GM23338 (cell line): Measurements from ENCODE around the gene VSTM2A.

Experiments used
- CREB1 ChIP-seq: fragments of 250-450 bp; sonication (Bioruptor Pico); IDR thresholded peaks from 2 replicates; pipeline ENCODE4 v1.5.0; 2020; ENCODE audit warnings: low read depth, mild to moderate bottlenecking, moderate library complexity
- CTCF ChIP-seq, 2 experiments: fragments of 200-600 bp in 1 of 2; sonication (generic) in 1 of 2; conservative IDR thresholded peaks; 2 replicates each; pipeline versions ENCODE4 v1.5.1 to v1.6.1; 2016 to 2017; ENCODE audit warnings: antibody characterized with exemption in 2 of 2, low read depth in 2 of 2, mild to moderate bottlenecking in 2 of 2, moderate library complexity in 1 of 2
- ETS1 ChIP-seq: IDR thresholded peaks from 2 replicates; pipeline ENCODE4 v1.6.1; 2016; ENCODE audit warnings: antibody characterized with exemption
- EZH2 ChIP-seq: fragments of 200-600 bp; sonication (generic); IDR thresholded peaks from one replicate; pipeline ENCODE4 v1.8.0; 2017; ENCODE audit warnings: antibody characterized with exemption, mild to moderate bottlenecking, low read depth; ENCODE audit not compliant: unreplicated experiment
- EZH2phosphoT487 ChIP-seq: fragments of 200-600 bp; sonication (generic); IDR thresholded peaks from one replicate; pipeline ENCODE4 v1.8.1; 2018; ENCODE audit warnings: antibody characterized with exemption; ENCODE audit not compliant: unreplicated experiment
- JUNB ChIP-seq: IDR thresholded peaks from one replicate; pipeline ENCODE4 v1.6.1; 2016; ENCODE audit warnings: antibody characterized with exemption; ENCODE audit not compliant: unreplicated experiment
- POLR2AphosphoS5 ChIP-seq: IDR thresholded peaks from 2 replicates; pipeline ENCODE4 v1.6.1; 2016; ENCODE audit warnings: antibody characterized with exemption, low read depth
- REST ChIP-seq: IDR thresholded peaks from one replicate; pipeline ENCODE4 v1.6.1; 2018; ENCODE audit warnings: antibody characterized with exemption; ENCODE audit not compliant: unreplicated experiment
- ZNF114 ChIP-seq: fragments of 250-450 bp; sonication (Bioruptor Pico); IDR thresholded peaks from 2 replicates; pipeline ENCODE4 v1.5.0; 2020; ENCODE audit warnings: mild to moderate bottlenecking, moderate library complexity
- ZNF331 ChIP-seq: fragments of 250-450 bp; sonication (Bioruptor Pico); IDR thresholded peaks from 2 replicates; pipeline ENCODE4 v1.5.0; 2020; ENCODE audit warnings: low read depth, mild to moderate bottlenecking, moderate library complexity
- ZNF462 ChIP-seq: fragments of 250-450 bp; sonication (Bioruptor Pico); IDR thresholded peaks from 2 replicates; pipeline ENCODE4 v1.5.0; 2020; ENCODE audit warnings: mild to moderate bottlenecking, moderate library complexity

GRCh38 chr7:54550471-54550870, 8.3 kb downstream of the VSTM2A start:
- TF ChIP-seq CTCF (conservative IDR thresholded peaks at IDR 0.05; ENCODE audit: low read depth in 2 of 2) (no peak), ZNF462 (CRISPR knock-in tag) (no peak), REST (no peak), EZH2phosphoT487 (no peak), POLR2AphosphoS5 (no peak), ZNF114 (CRISPR knock-in tag) (no peak), ZNF331 (CRISPR knock-in tag) (no peak), EZH2 (no peak), JUNB (no peak), ETS1 (no peak), CREB1 (no peak)
